MM.1S (cell line): ENCODE measurements around the gene SLC31A2.
"Not testable (repeated sequence)": the region's sequence is repeated elsewhere in the genome, so short reads cannot be mapped to it uniquely, and the experiment has no call there.

Experiments used
- DNase-seq: peaks from one replicate; pipeline ENCODE4 v3.0.0-alpha.2; 2015
- H2AFZ ChIP-seq: fragments of 300-600 bp; sonication (generic); 2 replicates; pipeline ENCODE4 v1.6.0; 2016; ENCODE audit warnings: antibody characterized with exemption, low read length
- H3F3A ChIP-seq: fragments of 300-600 bp; sonication (generic); 2 replicates; pipeline ENCODE4 v1.6.1; 2016; ENCODE audit warnings: mild to moderate bottlenecking, antibody characterized with exemption, low read length, moderate library complexity, mixed read lengths; ENCODE audit not compliant: insufficient read depth
- H3K27ac ChIP-seq: fragments of 300-600 bp; sonication (generic); 2 replicates; pipeline ENCODE4 v1.5.1; 2016; ENCODE audit warnings: mild to moderate bottlenecking, low read length
- H3K27me3 ChIP-seq: fragments of 300-600 bp; sonication (generic); replicated peaks from 2 replicates; pipeline ENCODE4 v1.6.0; 2016; ENCODE audit warnings: low read length; ENCODE audit not compliant: insufficient read depth
- H3K36me3 ChIP-seq: fragments of 300-600 bp; sonication (generic); replicated peaks from 2 replicates; pipeline ENCODE4 v1.6.1; 2016; ENCODE audit warnings: mild to moderate bottlenecking, low read length, mixed read lengths; ENCODE audit not compliant: insufficient read depth
- H3K4me1 ChIP-seq: fragments of 300-600 bp; sonication (generic); 2 replicates; pipeline ENCODE4 v1.6.1; 2016; ENCODE audit warnings: low read length, mixed read lengths
- H3K4me2 ChIP-seq: fragments of 300-600 bp; sonication (generic); 2 replicates; pipeline ENCODE4 v1.6.0; 2016; ENCODE audit warnings: low read depth, low read length
- H3K4me3 ChIP-seq: fragments of 300-600 bp; sonication (generic); 2 replicates; pipeline ENCODE4 v1.5.1; 2016; ENCODE audit warnings: low read length, mixed read lengths
- H3K79me2 ChIP-seq: fragments of 300-600 bp; sonication (generic); 2 replicates; pipeline ENCODE4 v1.6.1; 2016; ENCODE audit warnings: mixed run types, low read length, mixed read lengths
- H3K9ac ChIP-seq: fragments of 300-600 bp; sonication (generic); 2 replicates; pipeline ENCODE4 v1.6.1; 2016; ENCODE audit warnings: low read length, mixed read lengths
- H3K9me2 ChIP-seq: fragments of 300-600 bp; sonication (generic); replicated peaks from 2 replicates; pipeline ENCODE4 v1.6.1; 2016; ENCODE audit warnings: mild to moderate bottlenecking, low read length, mixed read lengths; ENCODE audit not compliant: insufficient read depth
- H3K9me3 ChIP-seq: fragments of 300-600 bp; sonication (generic); replicated peaks from 2 replicates; pipeline ENCODE4 v1.6.1; 2016; ENCODE audit warnings: mild to moderate bottlenecking, low read length, mixed read lengths; ENCODE audit not compliant: insufficient read depth
- H4K20me1 ChIP-seq: fragments of 300-600 bp; sonication (generic); 2 replicates; pipeline ENCODE4 v1.6.1; 2016; ENCODE audit warnings: mild to moderate bottlenecking, low read length, moderate library complexity, mixed read lengths; ENCODE audit not compliant: insufficient read depth
- CTCF ChIP-seq: fragments of 300-600 bp; sonication (generic); IDR thresholded peaks from 2 replicates; pipeline ENCODE4 v1.5.1; 2016; ENCODE audit warnings: antibody characterized with exemption, low read length, mixed read lengths
- EZH2 ChIP-seq: fragments of 300-600 bp; sonication (generic); optimal IDR thresholded peaks from 2 replicates; pipeline ENCODE3; 2017; ENCODE audit warnings: low read depth, mild to moderate bottlenecking, antibody characterized with exemption, low read length, mixed read lengths
- EZH2phosphoT487 ChIP-seq: fragments of 300-600 bp; sonication (generic); IDR thresholded peaks from 2 replicates; pipeline ENCODE4 v1.6.1; 2018; ENCODE audit warnings: antibody characterized with exemption, low read length

Gene SLC31A2

GRCh38 chr9:113150670-113151611 lies at the start of gene SLC31A2:
SLC31A2 (plus strand) TSS chr9:113151007; CDS start chr9:113151075, 68 bp downstream.
- peak within 1 kb of the TSS; percentile 83 for H3K4me2 ChIP-seq
- peak within 1 kb of the TSS; percentile 85 for H3K4me3 ChIP-seq
- no peaks in the 10 kb centered on the region for H4K20me1 ChIP-seq
- H3K9me3 ChIP-seq: no peaks in the 10 kb centered on the region
- no peaks in the 10 kb centered on the region for H3K79me2 ChIP-seq
- peak within 1 kb of the TSS; percentile 81 for H2AFZ ChIP-seq
- no peaks in the 10 kb centered on the region for H3K36me3 ChIP-seq
- peak; percentile 87 for DNase-seq
- no peaks in the 10 kb centered on the region for H3K9me2 ChIP-seq
- H3K27me3 ChIP-seq: no peaks in the 10 kb centered on the region
- no peaks in the 10 kb centered on the region for H3K4me1 ChIP-seq
- peak within 1 kb of the TSS; percentile 61; the same call in 1 of the 2 replicates for H3K9ac ChIP-seq
- TF ChIP-seq CTCF (peak; percentile 48), EZH2 (no peak), EZH2phosphoT487 (no peak)
- no peak within 1 kb of the TSS for H3K27ac ChIP-seq
- peaks cover 4% of the 10 kb centered on the region; the same call in 1 of the 2 replicates for H3F3A ChIP-seq

- H3K4me2 ChIP-seq, H3K36me3 ChIP-seq, DNase-seq, H3K4me1 ChIP-seq, H3K79me2 ChIP-seq, H3K9me2 ChIP-seq, H3K9ac ChIP-seq, H3F3A ChIP-seq, H3K9me3 ChIP-seq, H3K27me3 ChIP-seq, H3K4me3 ChIP-seq, H4K20me1 ChIP-seq, H3K27ac ChIP-seq, H2AFZ ChIP-seq: not testable (repeated sequence)
Measured at GRCh38 chr9:113105345-113105744, 45.5 kb upstream of the SLC31A2 start.

- H3K79me2 ChIP-seq, H4K20me1 ChIP-seq, DNase-seq, H3K9ac ChIP-seq, H2AFZ ChIP-seq, H3K36me3 ChIP-seq, H3K27ac ChIP-seq, H3K9me2 ChIP-seq, H3K9me3 ChIP-seq, H3K4me3 ChIP-seq, H3K4me1 ChIP-seq, H3F3A ChIP-seq: not testable (repeated sequence)
- 0 out of 2 replicates have a peak, but pooled peaks have one; percentile 9 for TF ChIP-seq CTCF
- H3K27me3 ChIP-seq: peaks cover 11% of the 10 kb centered on the region
- 0 out of 2 replicates have a peak overlapping the region, but pooled peaks have one; percentile 2 for H3K4me2 ChIP-seq
Measured at GRCh38 chr9:113111065-113111951, 39.5 kb upstream of the SLC31A2 start.
